HG02623 (cell line): Measurements from ENCODE around the gene CTAGE15.
"Not testable (repeated sequence)": the region's sequence is repeated elsewhere in the genome, so short reads cannot be mapped to it uniquely, and the experiment has no call there.

ENCODE experiments used
- ATAC-seq: cut with Tn5 transposase; IDR thresholded peaks from one replicate; pipeline ENCODE4 v1.9.1; 2021; ENCODE audit warnings: moderate library complexity; ENCODE audit not compliant: unreplicated experiment

The CTAGE15 gene

GRCh38 chr7:143571501-143571900, at the start of gene CTAGE15:
TSS of gene CTAGE15 (plus strand) at chr7:143571801. CDS start at chr7:143571818, 17 bp downstream.
- ATAC-seq: not testable (repeated sequence)

GRCh38 chr7:143522309-143522916, 49.2 kb upstream of the CTAGE15 start:
- ATAC-seq: not testable (repeated sequence)

GRCh38 chr7:143531169-143531926, 40.3 kb upstream of the CTAGE15 start:
- not testable (repeated sequence) for ATAC-seq

GRCh38 chr7:143531932-143532331, 39.7 kb upstream of the CTAGE15 start:
- not testable (repeated sequence) for ATAC-seq

- ATAC-seq: not testable (repeated sequence)
These were observed 38.3 kb upstream of the CTAGE15 start for GRCh38 chr7:143533213-143533839.

GRCh38 chr7:143536443-143536842, 35.2 kb upstream of the CTAGE15 start:
- not testable (repeated sequence) for ATAC-seq

GRCh38 chr7:143543288-143544038, 28.1 kb upstream of the CTAGE15 start:
- not testable (repeated sequence) for ATAC-seq

GRCh38 chr7:143555968-143556367, 15.6 kb upstream of the CTAGE15 start:
- not testable (repeated sequence) for ATAC-seq

- not testable (repeated sequence) for ATAC-seq
These were observed 8.3 kb upstream of the CTAGE15 start for GRCh38 chr7:143563306-143563705.

GRCh38 chr7:143566001-143566400, 5.6 kb upstream of the CTAGE15 start:
- not testable (repeated sequence) for ATAC-seq

- ATAC-seq: not testable (repeated sequence)
These were observed 16.6 kb downstream of the CTAGE15 start for GRCh38 chr7:143588183-143588582.

- not testable (repeated sequence) for ATAC-seq
These were observed 18.3 kb downstream of the CTAGE15 start for GRCh38 chr7:143589897-143590296.

GRCh38 chr7:143598086-143598485, 26.5 kb downstream of the CTAGE15 start:
- not testable (repeated sequence) for ATAC-seq

GRCh38 chr7:143603549-143603948, 31.9 kb downstream of the CTAGE15 start:
- ATAC-seq: not testable (repeated sequence)

GRCh38 chr7:143606088-143606487, 34.5 kb downstream of the CTAGE15 start:
- not testable (repeated sequence) for ATAC-seq

GRCh38 chr7:143615545-143615944, 43.9 kb downstream of the CTAGE15 start:
- ATAC-seq: not testable (repeated sequence)

- not testable (repeated sequence) for ATAC-seq
These were observed 45.6 kb downstream of the CTAGE15 start for GRCh38 chr7:143617204-143617603.

- peak; percentile 33 for ATAC-seq
These were observed 48.5 kb downstream of the CTAGE15 start for GRCh38 chr7:143620058-143620457.

GRCh38 chr7:143620646-143621045, 49.0 kb downstream of the CTAGE15 start, which contains the start of gene TCAF2:
TSS of gene TCAF2 (plus strand) at chr7:143620974.
- ATAC-seq: peak; percentile 80

- peak; percentile 29 for ATAC-seq
These were observed 49.6 kb downstream of the CTAGE15 start for GRCh38 chr7:143621175-143621574.

GRCh38 chr7:143622130-143622529, 50.5 kb downstream of the CTAGE15 start:
- peak; percentile 18 for ATAC-seq
